Jurkat, Clone E6-1 (cell line): ENCODE data around the gene LRPPRC.

ENCODE experiments used
- DNase-seq: peaks from one replicate; pipeline ENCODE4 v3.0.0-alpha.2; 2011; ENCODE audit warnings: low read depth, low spot score
- H3K4me3 ChIP-seq: 2 replicates; pipeline ENCODE4 v1.5.1; 2011; ENCODE audit warnings: mild to moderate bottlenecking, low read length, control low read depth, moderate library complexity

The LRPPRC gene

GRCh38 chr2:43880952-43881351 is 114.8 kb downstream of the LRPPRC start:
- H3K4me3 ChIP-seq = no peak overlapping the region
- DNase-seq = no peak

DNA sequence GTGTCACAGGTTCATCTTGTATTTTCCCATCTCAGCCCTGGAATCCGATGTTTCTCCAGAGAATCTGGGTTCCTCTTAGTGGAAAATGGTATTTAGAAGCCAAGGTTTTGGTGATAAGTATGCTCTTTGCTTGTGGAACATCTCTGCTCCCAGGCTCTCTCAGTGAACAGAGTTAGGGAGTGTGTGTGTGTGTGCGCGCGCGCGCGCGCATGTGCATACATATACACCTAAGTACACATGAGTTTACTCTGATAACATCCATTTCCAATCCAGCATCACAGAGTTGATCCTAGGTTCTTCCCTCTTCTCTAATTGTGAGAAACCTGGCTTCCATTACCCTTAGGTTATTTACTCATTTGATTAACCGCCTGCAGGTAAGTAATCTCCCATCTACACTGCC is 115.3 kb downstream of the LRPPRC start:
- no peak for DNase-seq
- H3K4me3 ChIP-seq = no peak overlapping the region

GRCh38 chr2:43879261-43879660 is 116.5 kb downstream of the LRPPRC start:
- no peak overlapping the region for H3K4me3 ChIP-seq
- no peak for DNase-seq

DNA sequence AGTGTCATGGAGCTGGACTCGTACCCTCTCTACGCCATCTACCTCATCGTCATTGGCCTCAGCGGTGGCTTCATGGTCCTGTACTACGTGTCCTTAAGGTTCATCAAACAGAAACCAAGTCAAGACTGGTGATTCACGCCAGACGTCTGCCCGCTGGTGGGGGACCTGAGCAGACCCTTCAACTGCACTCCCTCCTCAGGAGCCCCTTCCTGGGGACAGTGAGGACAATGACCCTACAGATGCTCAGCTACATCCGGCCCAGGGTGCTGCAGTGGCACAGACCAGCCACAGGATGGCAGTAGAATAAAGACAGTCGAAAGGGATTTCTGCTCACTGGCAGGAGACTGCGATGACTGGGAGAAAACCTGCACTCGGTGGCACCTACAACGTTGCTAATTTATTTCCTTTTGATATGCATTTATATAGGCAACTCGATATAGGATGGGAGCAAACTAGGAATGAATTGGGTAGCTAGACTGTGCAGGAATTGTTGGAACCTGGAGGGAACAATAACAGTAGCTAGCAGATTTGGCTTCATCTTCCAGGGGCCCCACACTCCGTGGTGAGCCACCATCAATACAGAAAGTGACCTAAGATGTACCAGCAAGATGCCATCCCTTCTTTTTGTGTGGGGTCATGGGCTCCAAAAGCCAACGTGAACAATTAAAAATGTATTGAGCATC is 117.9 kb downstream of the LRPPRC start:
- H3K4me3 ChIP-seq = no peak overlapping the region

GRCh38 chr2:43874776-43875451 is 120.9 kb downstream of the LRPPRC start:
- H3K4me3 ChIP-seq = no peak overlapping the region
- no peak for DNase-seq

More for the DNA sequence above, 117.9 kb downstream of the LRPPRC start:
- DNase-seq = peak; percentile 12

- H3K4me3 ChIP-seq = no peak overlapping the region
- no peak for DNase-seq
These were observed 123.6 kb downstream of the LRPPRC start for GRCh38 chr2:43872151-43872550.

DNA sequence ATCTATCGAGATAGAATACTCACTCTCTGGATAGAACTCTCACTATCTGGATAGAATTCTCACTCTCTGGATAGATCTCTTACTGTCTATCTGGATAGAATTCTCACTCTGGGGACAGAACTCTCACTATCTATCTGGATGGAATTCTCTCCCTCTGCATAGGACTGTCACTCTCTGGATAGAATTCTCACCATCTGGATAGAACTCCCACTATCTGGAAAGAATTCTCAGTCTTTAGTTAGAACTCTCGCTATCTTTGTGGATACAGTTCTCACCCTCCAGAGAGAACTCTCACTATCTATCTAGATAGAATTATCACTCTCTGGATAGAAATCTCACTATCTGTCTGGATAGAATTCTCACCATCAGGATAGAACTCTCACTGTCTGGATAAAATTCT is 140.5 kb downstream of the LRPPRC start:
- no peak overlapping the region for H3K4me3 ChIP-seq
- DNase-seq = no peak

- DNase-seq = no peak
- no peak overlapping the region for H3K4me3 ChIP-seq
These were observed 141.1 kb downstream of the LRPPRC start for GRCh38 chr2:43854671-43855070.

DNA sequence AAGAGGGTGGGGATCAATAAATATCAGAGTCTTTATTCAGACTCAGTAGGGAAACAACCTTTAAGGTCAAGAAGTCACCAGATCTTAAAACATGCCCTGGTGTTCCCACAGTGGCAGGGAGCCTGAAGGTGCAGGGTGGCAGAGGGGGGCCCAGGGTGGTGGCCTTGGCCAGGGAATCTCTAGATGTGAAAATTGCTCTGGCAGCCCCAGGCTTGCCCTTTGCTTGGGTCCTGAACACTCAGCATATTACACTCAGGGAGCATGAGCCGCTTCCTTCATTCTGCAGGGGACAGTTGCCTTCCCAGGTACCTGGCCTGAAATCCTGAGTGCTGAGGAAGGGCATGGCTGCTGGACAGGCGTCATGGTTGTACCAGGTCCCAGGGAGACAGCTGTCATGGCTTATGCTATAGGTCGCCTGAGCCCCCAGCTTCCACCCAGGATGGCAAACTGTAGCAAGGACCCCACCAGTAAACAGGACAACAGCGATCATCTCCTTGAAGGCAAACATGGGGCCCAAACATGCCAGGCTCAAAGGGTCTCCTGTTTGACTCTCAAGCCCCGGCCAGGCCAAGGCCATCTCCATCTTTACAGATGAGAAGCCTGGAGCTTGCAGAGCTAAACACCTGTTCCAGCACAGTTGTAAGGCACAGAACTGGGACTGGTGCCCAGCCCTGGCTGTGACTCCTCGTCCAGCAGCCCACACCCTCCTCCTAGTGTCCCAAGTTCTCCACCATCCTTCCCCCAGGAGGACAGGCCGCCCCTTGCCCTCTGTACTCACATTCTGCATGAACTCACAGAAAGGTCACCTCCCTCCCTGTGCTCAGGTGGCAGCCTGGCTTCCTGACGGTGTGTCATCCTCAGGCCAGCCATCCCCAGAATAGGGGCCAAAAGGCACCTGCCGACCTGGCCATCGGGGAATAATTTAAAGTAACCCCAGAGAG is 142.4 kb downstream of the LRPPRC start:
- H3K4me3 ChIP-seq = no peak overlapping the region
- no peak for DNase-seq

GRCh38 chr2:43852196-43852730 is 143.5 kb downstream of the LRPPRC start:
- DNase-seq = no peak

DNA sequence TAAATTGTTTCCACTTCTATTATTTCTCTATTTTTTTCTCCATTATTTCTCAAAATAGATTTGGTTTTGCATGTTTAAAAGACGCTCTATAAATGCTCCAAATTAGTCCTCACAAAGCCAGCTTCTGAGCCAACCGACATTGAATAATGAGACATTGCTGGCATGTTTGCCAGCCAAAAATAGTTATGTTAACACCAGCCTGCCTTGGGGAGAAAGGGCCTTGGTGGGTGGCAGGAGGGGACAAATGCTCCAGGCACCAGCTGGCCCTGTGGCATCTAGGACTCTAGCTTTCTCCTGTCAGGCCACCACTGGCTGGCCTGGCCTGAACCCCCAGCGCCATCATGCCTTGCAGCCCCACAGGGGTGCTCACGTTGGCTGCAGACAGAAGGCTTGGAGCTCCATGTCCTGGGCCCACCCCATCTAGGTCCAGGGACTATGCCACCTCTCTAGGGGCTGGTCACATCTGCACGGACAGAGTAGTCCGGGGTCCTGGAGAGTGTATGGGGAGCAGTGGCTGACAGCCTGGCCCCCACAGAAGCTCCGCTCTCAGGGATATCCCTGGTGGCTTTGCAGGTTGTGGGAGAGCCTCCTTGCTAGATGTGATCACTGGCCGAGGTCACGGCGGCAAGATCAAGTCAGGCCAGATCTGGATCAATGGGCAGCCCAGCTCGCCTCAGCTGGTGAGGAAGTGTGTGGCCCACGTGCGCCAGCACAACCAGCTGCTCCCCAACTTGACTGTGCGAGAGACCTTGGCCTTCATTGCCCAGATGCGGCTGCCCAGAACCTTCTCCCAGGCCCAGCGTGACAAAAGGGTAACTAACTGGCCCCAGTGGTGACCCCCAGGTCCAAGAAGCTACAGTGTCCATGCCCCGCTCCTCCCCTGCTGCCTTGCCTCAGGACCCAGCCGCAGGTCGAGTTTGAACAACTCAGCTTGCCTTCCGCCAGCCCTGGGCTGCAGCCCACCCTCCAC is 144.5 kb downstream of the LRPPRC start:
- no peak for DNase-seq
- no peak overlapping the region for H3K4me3 ChIP-seq

More at GRCh38 chr2:43852196-43852730, 143.5 kb downstream of the LRPPRC start:
- no peak overlapping the region for H3K4me3 ChIP-seq

DNA sequence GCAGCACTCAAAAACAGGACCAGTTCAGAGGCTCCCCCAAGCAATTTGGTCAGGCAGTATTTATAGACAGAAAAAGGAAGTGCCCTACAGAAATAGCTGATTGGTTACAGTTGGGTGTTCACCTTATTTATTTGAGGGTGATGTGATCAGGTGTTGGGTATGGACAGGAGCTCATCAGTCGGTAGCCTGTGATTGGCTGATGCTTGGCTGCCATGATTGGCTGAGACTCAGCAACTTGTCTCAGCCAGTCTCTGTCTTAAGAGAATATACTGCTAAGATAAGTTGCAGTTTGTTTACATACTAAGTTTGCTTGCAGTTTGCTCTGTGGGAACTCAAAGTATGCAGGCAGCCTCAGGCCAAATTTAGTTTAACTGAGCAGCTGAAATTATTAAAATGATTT is 147.6 kb downstream of the LRPPRC start:
- DNase-seq = no peak
- no peak overlapping the region for H3K4me3 ChIP-seq

DNA sequence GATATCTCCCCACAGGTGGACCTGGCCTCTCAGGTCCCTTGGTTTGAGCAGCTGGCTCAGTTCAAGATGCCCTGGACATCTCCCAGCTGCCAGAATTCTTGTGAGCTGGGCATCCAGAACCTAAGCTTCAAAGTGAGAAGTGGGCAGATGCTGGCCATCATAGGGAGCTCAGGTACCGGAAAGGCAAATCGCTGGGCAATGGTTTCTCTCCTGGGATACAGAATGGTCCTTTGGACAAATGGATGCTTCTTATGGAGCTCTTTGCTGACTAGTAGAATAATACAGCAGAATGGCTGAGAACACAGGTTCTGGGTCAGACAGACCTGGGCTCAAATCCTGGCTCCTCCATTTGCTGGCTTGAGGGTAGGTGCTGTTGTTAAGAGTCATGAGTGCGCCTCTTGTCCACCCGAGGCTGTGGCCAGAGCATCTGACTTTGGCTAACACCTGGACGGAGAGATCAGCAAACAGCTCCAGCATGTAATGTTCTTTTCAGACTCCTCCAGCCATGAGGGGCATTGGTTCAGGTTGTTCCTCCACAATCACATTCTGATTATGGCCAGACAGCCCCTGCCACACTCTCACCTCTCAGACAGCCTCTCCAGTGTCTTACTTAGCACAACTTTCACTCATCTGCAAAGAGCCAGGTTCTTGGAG is 149.5 kb downstream of the LRPPRC start:
- H3K4me3 ChIP-seq = no peak overlapping the region
- no peak for DNase-seq

DNA sequence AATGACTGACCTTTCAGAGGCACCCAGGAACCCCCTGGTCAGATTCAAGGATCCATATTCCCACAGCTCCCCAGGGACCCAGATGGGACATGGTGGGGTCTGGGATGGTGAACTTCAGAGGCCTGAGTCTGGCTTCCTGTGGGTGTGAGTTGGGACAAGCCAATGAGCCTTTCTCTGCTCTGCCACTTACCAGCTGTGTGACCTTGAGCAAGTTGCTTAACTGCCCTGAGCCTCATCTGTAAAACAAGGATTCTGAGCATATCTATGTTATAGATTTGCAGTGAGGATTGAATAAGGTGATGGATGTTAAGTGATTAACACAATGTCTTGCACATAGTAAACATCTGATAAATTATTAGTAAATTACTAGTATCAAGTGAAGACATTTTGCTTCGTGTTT is 150.6 kb downstream of the LRPPRC start:
- no peak overlapping the region for H3K4me3 ChIP-seq
- DNase-seq = no peak

DNA sequence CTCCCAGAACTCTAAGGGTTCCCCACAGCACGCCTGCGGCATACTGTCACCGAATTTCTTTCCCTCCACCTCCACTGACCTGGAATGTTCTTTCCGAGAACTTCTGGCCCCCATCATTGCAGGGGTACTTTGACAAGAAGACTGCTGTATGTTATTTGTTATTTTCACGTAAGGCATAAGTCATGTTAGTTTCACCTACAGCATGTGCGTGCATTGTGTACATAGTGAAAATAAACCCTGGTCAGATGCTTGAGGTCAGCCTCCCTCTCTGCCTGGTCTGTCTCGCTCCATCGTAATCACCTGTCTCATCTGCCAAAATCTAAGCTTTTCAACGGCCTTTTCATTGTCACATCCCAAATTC is 152.9 kb downstream of the LRPPRC start:
- no peak overlapping the region for H3K4me3 ChIP-seq
- DNase-seq = no peak

DNA sequence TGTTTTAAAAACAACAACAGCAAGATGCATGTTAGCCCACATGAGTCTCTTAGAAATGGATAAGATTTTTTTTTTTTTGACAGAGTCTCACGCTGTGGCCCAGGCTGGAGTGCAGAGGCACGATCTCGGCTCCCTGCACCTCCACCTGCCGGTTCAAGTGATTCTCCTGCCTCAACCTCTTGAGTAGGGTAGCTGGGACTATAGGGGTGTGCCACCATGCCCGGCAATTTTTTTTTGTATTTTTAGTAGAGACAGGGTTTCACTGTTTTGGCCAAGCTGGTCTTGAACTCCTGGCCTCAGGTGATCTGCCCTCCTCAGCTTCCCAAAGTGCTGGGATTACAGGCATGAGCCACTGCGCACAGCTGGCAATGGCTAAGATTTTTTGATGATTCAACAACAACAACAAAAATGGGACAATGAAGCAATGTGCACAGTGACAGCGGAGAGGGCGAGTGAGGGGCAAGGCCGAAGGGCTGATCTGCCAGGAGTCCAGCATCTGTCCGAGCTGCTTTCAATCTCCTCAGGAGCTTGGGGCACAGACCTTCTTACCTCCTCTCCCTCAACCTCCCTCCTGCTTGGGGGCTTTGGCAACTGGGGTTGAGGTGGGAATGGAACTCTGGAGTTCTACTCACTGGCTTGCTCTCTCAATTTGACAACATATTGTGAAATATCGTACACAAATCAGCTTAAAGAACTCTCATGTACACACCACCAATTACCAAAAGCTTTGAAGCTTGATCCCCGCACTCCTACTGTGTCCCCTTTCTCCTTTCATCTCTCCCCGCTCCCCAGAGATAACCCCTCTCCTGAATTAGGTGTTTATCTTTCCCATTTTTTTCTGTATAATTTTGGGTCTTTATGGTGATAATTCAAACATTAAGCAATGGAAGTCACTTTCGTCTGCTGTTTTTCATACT is 153.6 kb downstream of the LRPPRC start:
- no peak overlapping the region for H3K4me3 ChIP-seq
- DNase-seq = no peak

DNA sequence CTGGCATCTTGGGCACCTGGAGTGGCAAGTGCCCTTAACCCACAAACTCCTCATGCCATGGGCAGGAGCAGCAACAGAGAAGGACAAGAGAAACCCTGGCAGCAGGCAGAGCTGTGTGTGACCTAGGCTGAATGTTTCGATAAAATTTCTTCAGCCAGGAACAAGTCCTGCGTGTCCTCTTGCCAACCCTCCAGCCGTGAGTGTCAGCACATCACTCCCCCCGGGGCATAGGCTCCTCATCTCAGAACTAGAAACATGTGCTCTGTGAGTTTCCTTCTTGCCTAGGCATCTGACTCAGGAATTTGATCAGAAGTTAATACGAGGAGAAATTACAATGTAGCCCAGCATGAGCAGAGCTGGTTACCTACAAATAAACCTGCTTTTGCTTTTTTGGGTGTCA is 154.8 kb downstream of the LRPPRC start:
- no peak overlapping the region for H3K4me3 ChIP-seq

More for the DNA sequence above, 154.8 kb downstream of the LRPPRC start:
- no peak for DNase-seq
